Esophagus mucosa (tissue), 1 donor: ENCODE data around the gene PLB1. TPM values are rescaled to one million over a fixed set of nuclear protein-coding genes. Genes with fewer than 3 reads are reported as not detected.

Experiments used
- ATAC-seq: fragments of 200-7000 bp; cut with Tn5 transposase; one replicate; pipeline ENCODE4 v1.9.1; 2020
- total RNA-seq: library from RNA; stranded (reverse); gene quantifications from one replicate; pipeline ENCODE4 v1.2.4, GENCODE V29; 2023
- donor health status: DM: yes; HTN: yes; CAD: no.

PLB1 gene
- total RNA-seq, 1 donor from 2014 or later = 1.6 TPM

DNA sequence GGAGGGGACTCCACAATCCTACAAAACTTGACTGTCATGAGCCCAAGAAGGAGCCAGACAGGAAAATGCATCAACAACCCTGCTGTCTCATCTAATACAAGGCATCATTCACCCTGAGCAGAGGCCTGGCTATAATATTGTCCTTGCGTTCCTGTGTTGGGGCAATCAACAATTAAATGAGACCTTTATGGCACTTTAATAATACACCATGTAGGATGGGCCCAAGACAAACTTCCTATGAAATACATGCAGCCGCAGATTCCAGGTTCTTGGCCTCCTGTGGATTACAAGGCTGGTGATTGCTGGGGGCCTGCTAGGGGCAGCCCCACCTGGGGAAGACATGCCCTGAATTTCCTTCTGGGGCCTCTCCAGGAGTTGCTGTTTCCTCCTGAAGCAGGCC lies 173.0 kb downstream of the PLB1 start:
- no peak for ATAC-seq

DNA sequence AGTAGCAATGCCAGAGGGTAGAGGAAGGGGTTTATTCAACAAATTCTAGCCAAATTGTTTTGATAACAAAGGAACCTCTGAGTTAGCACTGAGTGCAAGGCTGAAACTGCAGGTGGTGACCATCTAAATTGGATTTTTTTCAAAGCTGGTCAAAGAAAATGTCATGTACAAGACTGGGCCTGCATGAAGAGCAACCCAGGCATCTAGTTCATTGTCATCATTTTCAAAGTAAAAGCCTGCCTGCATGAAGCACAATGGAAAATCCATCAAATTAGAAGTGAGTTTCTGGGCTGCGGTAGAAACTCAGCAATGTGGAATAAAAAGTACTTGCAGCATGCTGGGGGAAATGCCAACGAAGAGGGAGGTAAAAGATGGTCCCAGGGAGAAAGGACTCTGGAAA lies 175.0 kb downstream of the PLB1 start:
- no peak for ATAC-seq

DNA sequence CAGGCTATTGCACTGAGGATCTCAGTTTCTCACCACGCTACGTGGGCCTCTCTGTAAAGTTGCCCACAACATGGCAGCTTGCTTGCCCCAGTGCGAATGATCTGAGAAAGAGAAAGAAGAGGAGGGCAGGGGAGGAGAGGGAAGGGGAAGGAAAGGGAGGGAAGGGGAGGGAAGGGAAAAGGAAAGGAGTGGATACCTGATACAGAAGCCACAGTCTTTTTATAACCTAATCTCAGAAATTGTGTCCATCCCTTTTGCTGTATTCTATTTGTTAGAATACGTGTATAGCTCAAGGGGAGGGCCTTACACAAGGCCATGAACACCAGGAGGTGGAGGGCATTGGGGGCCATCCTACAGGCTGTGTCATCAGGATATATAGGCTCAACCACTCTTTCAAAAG lies 177.5 kb downstream of the PLB1 start:
- ATAC-seq = no peak

DNA sequence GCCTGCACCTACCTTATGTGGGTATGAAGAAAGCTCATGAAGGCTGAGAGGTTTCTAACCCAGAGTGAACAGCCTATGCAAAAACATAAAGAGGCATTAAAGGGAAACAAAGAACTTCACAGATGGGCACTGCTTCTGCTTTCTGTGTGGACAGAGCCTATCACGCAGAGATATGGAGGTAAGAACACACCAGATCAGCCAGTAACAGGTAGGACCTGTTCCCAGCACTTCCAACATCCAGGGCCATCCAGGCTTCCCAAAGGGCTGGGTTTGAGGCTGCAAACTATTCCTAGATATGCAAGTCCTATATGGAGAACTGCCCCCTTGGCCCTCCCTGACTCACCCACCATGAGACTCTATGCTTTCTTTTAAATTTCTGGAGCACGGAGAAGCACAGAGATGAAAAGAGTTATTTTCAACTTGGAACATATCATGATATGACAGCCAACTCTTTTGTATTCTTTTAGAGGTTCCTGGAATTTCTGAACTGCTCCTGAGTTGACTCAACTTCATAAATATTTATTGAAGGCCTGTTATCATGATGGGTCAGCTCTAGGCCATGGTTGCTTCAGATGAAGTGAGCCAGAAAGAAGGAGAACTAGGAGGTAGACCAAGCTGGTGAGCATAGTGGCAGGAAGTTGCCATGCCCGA lies 178.3 kb downstream of the PLB1 start:
- ATAC-seq = no peak

GRCh38 chr2:28674713-28675068 lies 178.8 kb downstream of the PLB1 start:
- no peak for ATAC-seq

- ATAC-seq = no peak
Observed at GRCh38 chr2:28676152-28676835, 180.4 kb downstream of the PLB1 start.

DNA sequence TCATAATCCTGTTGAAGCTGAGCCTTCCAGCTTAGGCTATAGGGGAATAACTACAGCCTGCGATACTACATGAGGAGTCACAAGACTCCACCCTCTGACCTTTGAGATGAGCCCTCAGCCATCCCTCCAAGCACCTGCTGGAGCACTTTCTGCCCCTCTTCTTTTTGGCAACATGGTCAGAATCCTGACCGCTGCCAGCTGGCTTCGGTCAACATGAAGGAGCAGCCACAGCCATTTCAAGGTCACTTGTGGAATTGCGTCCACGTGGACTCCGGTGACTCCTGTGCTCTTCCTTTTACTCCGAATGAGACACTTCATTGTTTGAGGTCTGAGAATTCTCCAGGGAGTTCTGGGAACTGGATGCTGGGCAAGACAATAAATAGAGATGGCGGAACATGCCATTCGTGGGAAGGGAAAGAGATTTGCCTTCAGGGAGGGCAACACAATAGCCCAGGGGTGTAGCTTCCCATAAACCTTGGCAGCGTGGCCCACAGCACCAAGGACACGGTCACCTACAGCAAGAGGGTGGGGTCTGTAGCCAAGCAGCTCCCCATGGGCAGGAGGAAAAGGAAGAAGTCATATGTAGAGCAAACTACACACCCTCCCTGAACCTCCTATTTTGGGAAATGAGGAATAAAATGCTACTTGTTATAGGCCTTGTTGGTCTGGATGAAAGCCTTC lies 182.5 kb downstream of the PLB1 start:
- no peak for ATAC-seq

GRCh38 chr2:28678944-28679343 lies 183.1 kb downstream of the PLB1 start:
- no peak for ATAC-seq

DNA sequence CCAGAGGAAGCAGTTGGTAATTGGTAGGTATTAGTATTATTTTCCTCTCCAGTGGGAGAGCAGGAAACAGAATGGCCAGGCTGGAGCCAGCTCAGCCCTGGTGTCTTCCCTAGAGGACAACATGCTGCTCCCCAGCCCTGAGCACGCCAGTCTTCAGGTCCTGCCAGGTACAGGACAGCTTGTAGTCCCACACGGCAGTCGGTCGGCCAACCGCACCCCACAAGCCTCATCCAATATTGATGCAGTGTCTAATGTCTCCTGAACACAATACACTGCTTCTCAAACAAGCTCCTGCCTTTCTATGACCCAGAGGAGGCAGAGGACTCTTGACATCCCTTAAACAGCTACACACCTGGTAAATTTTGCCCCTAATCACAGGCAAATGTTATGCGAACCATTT lies 184.8 kb downstream of the PLB1 start:
- peak; percentile 8 for ATAC-seq

GRCh38 chr2:28681158-28681571 lies 185.3 kb downstream of the PLB1 start:
- ATAC-seq = peak; percentile 60

GRCh38 chr2:28681606-28682005 lies 185.7 kb downstream of the PLB1 start:
- no peak for ATAC-seq

DNA sequence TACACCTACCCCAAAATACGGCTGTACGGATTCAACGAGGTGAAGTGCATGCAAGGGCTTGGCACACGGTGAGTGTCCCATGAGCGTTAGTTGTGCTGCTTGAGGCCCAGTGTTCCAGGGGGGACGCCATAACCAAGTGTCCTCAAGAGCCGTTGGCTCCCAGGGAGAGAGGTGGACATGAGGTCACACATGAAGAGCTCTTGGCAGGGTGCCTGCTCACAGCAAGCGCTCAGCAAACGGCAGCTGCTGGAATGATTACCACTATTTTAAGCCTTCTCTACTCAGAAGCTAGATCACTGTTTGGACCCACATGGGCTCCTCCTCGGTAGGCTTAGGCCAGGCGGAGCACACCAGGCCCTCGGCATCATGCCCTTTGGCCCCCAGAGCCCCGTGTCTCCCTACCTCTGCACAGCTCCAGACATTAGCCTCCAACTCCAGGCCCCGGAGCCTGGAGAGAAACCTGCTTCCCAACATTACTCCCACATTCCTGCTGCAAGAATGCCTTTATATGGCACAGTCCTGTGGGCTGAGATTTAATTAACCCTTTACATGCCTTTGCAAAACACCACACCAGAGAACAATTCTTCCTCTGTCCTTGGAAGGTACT lies 187.3 kb downstream of the PLB1 start:
- ATAC-seq = no peak

DNA sequence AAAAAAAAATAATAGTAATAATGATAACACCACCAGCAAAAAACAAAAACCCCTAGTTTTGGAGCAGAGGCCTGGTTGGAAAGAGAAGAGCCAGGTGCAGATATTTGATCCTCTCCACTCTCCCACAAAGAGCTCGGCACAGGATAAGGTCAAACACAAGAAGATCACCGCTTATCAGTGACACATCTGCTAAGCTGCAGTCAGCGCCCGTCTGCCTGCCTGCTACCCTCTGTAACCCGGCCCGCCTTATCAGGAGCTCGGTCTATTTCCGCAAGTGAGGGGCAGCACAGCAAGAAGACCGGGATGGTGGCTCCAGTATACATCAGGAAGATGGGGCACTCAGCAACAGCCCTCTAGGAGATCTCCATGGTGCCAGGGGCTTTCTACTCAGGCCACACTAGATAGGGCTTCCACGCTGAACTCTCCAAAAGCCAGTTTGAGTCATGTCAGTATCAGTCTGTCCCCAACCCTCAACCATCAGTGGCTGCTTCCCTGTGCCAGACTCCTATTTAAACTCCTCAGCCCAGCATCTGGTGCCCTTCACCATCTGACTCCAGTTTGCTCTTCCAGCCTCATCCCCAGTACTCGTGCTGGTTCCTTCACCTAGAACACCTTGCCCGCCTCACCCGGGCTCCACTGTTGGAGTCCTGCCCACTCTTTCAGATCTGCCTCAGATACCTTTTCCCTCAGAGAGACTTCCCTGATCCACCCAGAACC lies 188.4 kb downstream of the PLB1 start:
- ATAC-seq = no peak

DNA sequence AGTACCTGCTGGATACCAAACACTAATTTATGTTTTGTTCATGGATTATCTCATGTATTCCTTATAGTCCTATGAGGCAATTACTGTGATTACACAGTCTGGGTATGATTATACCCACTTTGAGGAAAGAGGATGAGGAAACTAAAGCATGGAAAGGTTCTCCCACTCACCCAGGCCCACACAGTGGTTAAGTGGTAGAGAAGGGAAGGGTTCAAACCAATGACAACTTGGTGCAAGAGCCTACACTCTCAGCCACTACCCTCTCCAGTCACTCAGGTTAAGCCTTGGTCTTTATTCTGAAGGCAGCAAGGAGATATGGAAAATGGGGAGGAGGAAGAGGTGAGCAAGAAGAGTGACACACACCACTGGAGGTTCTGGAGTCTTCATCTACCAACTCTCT lies 191.3 kb downstream of the PLB1 start:
- ATAC-seq = no peak

- no peak for ATAC-seq
Observed at GRCh38 chr2:28687640-28688385, 192.0 kb downstream of the PLB1 start.

GRCh38 chr2:28688818-28689217 lies 193.0 kb downstream of the PLB1 start:
- no peak for ATAC-seq

DNA sequence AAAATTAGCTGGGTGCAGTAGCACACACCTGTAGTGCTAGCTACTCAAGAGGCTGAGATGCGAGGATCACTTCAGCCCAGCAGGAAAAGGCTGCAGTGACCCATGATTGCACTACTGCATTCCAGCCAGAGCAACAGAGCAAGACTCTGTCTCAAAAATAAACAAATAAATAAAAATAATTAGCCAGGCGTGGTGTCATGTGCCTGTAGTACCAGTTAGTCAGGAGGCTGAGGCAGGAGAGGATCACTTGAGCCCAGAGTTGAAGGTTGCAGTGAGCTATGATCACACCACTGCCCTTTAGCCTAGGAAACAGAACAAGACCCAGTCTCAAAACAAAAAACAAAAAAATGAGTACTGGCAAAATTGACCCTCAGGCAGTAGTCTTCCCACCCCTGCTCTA lies 193.9 kb downstream of the PLB1 start:
- peak; percentile 30 for ATAC-seq

DNA sequence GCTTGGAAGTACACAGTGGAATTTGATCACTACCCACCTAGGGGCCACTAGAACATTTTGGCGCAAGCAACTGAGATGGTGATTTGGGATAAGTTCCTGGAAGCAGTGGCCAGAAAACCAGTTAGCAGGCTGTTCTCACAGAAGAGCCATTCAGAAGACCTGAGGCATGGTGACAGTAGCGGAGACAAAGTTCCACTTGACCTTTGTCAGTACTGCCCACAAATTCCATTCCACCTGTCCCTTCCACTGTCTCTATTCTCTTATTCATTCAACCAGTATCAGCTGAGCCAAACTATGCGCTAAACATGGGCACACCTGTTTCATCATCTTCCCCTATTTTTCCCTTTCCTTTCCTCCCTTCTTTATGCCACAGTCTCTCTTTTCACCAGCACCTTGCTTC lies 196.6 kb downstream of the PLB1 start:
- no peak for ATAC-seq

- no peak for ATAC-seq
Observed at GRCh38 chr2:28693223-28693622, 197.4 kb downstream of the PLB1 start.
